Activated CD4-positive, alpha-beta T cell treated with anti-CD3 and anti-CD28 coated beads, Interleukin-2, amount 50 U/mL, for 24 hours (primary cell): ENCODE data around the gene RTN1.

Experiments
- DNase-seq, 2 donors: peaks; one replicate each; pipeline ENCODE4 v3.0.0-alpha.2; 2020; ENCODE audit warnings: low read depth in 1 of 2, low spot score in 1 of 2

The RTN1 gene

DNA sequence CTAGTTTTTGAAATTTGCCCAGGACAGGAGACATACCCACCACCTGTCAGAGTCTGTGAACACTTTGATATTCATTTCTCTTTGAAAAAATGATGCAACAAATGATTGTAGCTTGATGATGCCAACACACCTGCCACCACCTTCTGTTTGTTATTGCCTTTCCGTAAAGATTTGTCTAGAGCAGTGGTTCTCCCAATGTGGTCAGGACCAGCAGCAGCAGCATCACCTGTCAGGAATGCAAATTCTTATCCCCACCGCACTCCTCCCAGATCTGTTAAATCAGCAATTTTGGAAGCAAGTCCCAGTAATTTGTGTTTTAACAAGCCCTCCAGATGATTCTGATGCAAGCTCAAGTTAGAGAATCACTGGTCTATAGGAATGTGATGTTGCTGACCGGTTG, 303.9 kb downstream of the RTN1 start:
- DNase-seq: no peak

DNA sequence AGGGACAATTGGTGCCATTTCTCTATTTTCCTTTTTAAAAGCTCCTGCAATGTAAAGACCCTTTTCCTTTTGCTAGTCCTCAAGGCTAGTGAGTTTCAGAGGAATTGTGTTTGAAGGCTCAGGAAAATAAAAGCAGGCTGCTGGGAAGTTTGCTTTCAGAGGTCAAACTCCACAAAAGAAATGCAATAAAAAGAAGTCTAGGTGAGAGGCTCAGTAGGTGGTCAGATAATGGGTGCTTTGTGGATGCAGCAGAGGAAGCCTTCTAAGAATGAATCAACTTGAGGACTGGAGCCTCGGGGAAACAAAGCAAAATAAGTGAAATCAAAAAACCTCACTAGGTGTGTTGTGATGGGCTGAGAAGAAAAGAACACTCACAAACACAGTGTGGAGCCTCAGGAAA, 304.3 kb downstream of the RTN1 start:
- no peak for DNase-seq

DNA sequence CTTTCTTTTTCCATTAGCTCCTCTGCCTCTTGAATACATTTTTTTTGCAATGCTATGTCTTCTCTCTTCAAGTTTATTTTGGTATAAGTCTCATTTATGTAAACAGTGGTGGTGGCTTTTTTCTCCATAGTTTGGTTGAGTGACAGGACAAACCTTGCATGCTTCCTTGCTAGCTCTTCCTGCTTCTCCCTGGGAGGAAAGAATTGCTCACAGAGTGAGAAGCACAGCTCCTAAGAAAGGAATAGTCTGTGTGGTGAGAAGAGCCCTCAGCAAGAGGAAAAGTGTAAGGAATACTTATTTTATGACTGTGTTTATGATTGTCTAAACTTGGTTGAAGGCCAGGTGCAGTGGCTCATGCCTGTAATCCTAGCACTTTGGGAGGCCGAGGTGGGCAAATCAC, 305.5 kb downstream of the RTN1 start:
- no peak for DNase-seq

DNA sequence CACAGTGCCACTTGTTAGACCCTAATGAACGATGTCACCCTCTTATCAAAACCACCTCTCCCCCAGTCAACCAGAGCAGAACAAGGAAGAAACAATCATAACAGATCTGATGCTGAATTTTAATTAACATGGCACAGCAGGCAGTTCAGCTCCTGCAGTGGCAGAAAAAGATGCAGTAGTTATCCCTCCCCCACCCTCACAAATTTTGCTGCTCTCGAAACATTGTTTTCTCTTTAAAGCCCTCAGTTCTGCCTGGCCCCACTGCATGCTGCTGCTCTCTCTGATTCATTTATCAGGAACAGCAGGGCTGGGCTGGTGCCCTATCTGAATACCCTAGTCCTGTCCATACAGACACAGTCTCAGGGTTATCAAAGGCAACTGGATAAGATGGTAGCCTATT, 306.2 kb downstream of the RTN1 start:
- DNase-seq: no peak

DNA sequence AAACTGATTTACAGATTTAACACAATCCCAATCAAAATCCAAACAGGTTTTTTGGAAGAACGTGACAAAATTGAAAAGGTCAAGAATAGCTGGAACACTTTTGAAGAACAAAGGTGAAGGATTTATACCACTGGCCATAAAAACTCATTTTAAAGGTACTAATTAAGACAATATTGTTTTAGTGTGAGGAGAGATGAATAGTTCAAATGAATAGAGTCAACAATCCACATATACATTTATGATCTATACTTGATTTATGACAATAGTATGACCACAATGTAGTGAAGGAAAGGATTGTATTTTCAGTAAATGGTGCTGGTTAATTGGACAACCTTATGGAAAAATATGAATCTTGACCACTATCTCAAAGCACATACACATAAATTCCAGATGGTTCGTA, 323.3 kb downstream of the RTN1 start:
- DNase-seq: no peak
